ENCODE measurements around the gene EYS. TPM values are rescaled to one million over a fixed set of nuclear protein-coding genes. Genes with fewer than 3 reads are reported as not detected.

EYS gene
- total and polyA plus RNA-seq, 2 of the 13 experiments (the other 11 are each of a cell fraction or from before 2014, with no cell fraction given): 0.04 to 0.07 TPM

DNA sequence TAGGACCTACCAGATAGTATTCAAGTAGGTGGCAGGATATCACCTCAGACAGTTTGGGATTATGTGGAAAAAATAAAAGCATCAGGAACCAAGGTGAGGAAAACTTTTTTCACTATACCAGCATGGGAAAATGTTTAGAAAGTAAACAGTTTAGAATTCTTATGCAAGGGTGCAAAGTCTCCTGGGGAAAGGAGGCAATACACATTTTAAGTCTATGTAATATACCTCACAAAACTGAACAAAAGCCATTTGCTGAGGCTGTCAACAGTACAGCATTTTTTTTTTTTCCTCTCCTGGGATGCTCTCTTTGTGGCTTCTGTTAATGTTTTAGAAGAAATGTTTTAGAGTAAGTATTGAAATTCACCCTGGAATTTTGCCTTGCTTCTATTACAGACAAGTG lies 1997.9 kb downstream of the EYS start (continued):
- no peak for TF ChIP-seq ZNF333 (CRISPR knock-in tag; IDR thresholded peaks at IDR 0.05; ENCODE audit: borderline replicate concordance)
- TF ChIP-seq, protein P1, sequence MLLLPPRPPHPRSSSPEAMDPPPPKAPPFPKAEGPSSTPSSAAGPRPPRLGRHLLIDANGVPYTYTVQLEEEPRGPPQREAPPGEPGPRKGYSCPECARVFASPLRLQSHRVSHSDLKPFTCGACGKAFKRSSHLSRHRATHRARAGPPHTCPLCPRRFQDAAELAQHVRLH (CRISPR knock-in tag; IDR thresholded peaks at IDR 0.05; ENCODE audit: borderline replicate concordance, low read depth): no peak
- no peak for TF ChIP-seq SOX13 (IDR thresholded peaks at IDR 0.05)
- TF ChIP-seq SOX13 (CRISPR knock-in tag; conservative IDR thresholded peaks at IDR 0.05 in 1 of 2, IDR thresholded peaks at IDR 0.05 in 1 of 2): peak in 1 of 2 experiments; percentile 77; a peak in 2 of 4 replicates
- TF ChIP-seq FOXO1 (CRISPR knock-in tag; IDR thresholded peaks at IDR 0.05): peak; percentile 61; the same call in 1 of the 2 replicates
- no peak for TF ChIP-seq ZFP36 (IDR thresholded peaks at IDR 0.05; ENCODE audit: borderline replicate concordance, low read depth, low read length, partially characterized antibody)
- TF ChIP-seq, protein P2, sequence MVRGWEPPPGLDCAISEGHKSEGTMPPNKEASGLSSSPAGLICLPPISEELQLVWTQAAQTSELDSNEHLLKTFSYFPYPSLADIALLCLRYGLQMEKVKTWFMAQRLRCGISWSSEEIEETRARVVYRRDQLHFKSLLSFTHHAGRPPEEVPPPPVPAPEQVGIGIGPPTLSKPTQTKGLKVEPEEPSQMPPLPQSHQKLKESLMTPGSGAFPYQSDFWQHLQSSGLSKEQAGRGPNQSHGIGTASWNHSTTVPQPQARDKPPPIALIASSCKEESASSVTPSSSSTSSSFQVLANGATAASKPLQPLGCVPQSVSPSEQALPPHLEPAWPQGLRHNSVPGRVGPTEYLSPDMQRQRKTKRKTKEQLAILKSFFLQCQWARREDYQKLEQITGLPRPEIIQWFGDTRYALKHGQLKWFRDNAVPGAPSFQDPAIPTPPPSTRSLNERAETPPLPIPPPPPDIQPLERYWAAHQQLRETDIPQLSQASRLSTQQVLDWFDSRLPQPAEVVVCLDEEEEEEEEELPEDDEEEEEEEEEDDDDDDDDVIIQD (CRISPR knock-in tag; IDR thresholded peaks at IDR 0.05; ENCODE audit: low read depth): peak; percentile 83; the same call in 1 of the 2 replicates
- TF ChIP-seq ZNF644 (CRISPR knock-in tag; IDR thresholded peaks at IDR 0.05; ENCODE audit: low read depth): 0 out of 2 replicates have a peak, but pooled peaks have one; percentile 21
- no peak for TF ChIP-seq ZNF512B (CRISPR knock-in tag; IDR thresholded peaks at IDR 0.05; ENCODE audit: borderline replicate concordance)
- TF ChIP-seq KLF16 (CRISPR knock-in tag; IDR thresholded peaks at IDR 0.05): 0 out of 4 replicates have a peak, but pooled peaks of 1 of the 2 experiments have one; percentile 38
- peak; percentile 78 for TF ChIP-seq KLF6 (CRISPR knock-in tag; IDR thresholded peaks at IDR 0.05)
- TF ChIP-seq ATF4 (CRISPR knock-in tag; IDR thresholded peaks at IDR 0.05): peak in 1 of 2 experiments; percentile 71; a peak in 2 of 4 replicates
- no peak for TF ChIP-seq CBX1 (IDR thresholded peaks at IDR 0.05; ENCODE audit: low read depth)
- no peak for TF ChIP-seq YEATS4 (CRISPR knock-in tag; IDR thresholded peaks at IDR 0.05; ENCODE audit: borderline replicate concordance)
- TF ChIP-seq ZNF282 (IDR thresholded peaks at IDR 0.05; ENCODE audit: partially characterized antibody): no peak
- no peak for TF ChIP-seq NR2F2 (IDR thresholded peaks at IDR 0.05; ENCODE audit: borderline replicate concordance, low read depth)
- peak; percentile 57; the same call in 1 of the 2 replicates for TF ChIP-seq RXRB (CRISPR knock-in tag; IDR thresholded peaks at IDR 0.05; ENCODE audit: borderline replicate concordance)
- TF ChIP-seq TMF1 (CRISPR knock-in tag; IDR thresholded peaks at IDR 0.05; ENCODE audit: low read depth): no peak
- TF ChIP-seq SCMH1 (CRISPR knock-in tag; IDR thresholded peaks at IDR 0.05; ENCODE audit: borderline replicate concordance): no peak
- TF ChIP-seq PHF5A (CRISPR knock-in tag; IDR thresholded peaks at IDR 0.05; ENCODE audit: low read depth, unreplicated experiment): no peak
- peak; percentile 69; the same call in 1 of the 2 replicates for TF ChIP-seq RCOR2 (CRISPR knock-in tag; IDR thresholded peaks at IDR 0.05)
- TF ChIP-seq KLF11 (CRISPR knock-in tag; IDR thresholded peaks at IDR 0.05): 0 out of 2 replicates have a peak, but pooled peaks have one; percentile 43
- peak; percentile 89; the same call in 1 of the 2 replicates for TF ChIP-seq NCOR1 (IDR thresholded peaks at IDR 0.05; ENCODE audit: borderline replicate concordance, low read length)
- TF ChIP-seq PHF20 (CRISPR knock-in tag; IDR thresholded peaks at IDR 0.05): no peak
- TF ChIP-seq, protein P3, sequence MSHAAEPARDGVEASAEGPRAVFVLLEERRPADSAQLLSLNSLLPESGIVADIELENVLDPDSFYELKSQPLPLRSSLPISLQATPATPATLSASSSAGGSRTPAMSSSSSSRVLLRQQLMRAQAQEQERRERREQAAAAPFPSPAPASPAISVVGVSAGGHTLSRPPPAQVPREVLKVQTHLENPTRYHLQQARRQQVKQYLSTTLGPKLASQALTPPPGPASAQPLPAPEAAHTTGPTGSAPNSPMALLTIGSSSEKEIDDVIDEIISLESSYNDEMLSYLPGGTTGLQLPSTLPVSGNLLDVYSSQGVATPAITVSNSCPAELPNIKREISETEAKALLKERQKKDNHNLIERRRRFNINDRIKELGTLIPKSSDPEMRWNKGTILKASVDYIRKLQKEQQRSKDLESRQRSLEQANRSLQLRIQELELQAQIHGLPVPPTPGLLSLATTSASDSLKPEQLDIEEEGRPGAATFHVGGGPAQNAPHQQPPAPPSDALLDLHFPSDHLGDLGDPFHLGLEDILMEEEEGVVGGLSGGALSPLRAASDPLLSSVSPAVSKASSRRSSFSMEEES (CRISPR knock-in tag; IDR thresholded peaks at IDR 0.05): 0 out of 2 replicates have a peak, but pooled peaks have one; percentile 29

Data from HepG2 (cell line).